CD4-positive, alpha-beta T cell treated with Interleukin-6 for 4 hours (primary cell): Measurements from ENCODE around the gene LSM3.
A peak's percentile ranks its signal among the peaks of the same experiment; 100 is the strongest.

Experiments used
- DNase-seq: peaks from one replicate; pipeline ENCODE4 v3.0.0-alpha.2; 2020; ENCODE audit warnings: mixed read lengths

LSM3 gene

GRCh38 chr3:14201940-14202684 is 23.5 kb downstream of the LSM3 start:
- no peak for DNase-seq

GRCh38 chr3:14202874-14203520 is 24.4 kb downstream of the LSM3 start:
- no peak for DNase-seq

GRCh38 chr3:14203521-14204079 is 25.0 kb downstream of the LSM3 start:
- peak; percentile 44 for DNase-seq

DNA sequence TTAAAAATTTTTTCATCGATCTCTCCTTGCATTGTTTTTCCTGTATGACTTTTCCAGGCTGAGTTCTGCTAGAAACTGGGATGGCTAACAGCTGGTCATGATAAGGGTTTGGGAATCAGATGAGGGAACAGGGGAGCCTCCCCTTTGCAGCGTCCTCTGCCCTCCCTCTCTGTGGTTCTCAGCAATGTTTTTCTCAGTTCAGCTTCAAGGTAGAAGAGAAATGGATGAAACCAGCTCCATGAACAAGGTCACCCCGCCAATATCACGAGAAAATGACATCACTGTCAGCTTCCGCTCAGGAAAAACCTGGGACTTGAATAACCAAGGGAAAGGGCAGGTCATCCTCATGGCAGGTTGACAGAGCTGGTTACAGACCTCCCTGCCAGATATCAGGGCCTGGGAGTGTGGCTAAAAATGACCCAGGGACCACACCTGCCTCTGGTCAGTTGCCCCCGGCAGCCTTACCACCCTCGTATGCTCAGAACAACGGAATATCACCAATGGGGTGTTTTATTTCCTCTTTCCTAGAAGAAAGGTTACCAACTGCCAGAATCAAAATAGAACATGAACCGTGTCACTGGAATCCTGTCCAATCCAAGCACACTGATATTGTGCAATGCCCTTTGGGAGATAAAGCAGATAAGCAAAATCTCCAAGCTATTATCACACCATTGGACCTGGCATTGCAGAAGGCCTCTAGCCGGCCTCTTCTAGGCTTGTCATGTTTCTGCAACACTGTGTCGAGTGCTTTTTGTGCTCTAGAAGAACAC is 26.1 kb downstream of the LSM3 start:
- DNase-seq: no peak

DNA sequence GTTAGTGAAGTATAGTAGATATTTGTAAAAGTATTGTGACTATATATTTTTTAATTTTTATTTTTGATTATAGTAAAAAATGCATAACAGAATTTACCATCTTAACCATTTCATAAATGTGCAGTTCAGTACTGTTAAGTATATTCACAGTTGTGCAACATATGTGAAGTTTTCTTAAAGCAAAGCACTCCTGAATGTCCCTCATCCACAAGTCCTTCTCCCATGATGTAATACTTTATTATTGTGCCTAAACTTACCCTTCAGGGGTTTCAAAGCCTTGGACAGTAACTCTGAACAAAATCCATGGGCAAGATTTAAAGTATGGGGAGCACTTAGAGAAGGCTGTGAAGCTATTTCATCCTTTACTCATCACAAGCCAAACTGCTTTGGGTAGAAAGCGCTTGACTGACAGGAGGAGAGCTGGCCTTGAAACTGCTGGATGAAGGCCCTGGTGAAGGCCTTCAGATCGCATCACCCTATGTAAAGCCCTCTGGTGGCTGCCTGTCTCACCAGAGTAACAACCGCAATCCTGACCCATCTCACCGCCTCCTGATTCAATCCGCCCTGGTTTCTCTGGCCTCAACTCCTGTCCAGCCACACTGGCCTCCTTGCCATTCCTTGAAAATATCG is 28.0 kb downstream of the LSM3 start:
- no peak for DNase-seq

GRCh38 chr3:14208168-14208567 is 29.6 kb downstream of the LSM3 start:
- no peak for DNase-seq

GRCh38 chr3:14208977-14209394 is 30.4 kb downstream of the LSM3 start:
- DNase-seq: no peak

DNA sequence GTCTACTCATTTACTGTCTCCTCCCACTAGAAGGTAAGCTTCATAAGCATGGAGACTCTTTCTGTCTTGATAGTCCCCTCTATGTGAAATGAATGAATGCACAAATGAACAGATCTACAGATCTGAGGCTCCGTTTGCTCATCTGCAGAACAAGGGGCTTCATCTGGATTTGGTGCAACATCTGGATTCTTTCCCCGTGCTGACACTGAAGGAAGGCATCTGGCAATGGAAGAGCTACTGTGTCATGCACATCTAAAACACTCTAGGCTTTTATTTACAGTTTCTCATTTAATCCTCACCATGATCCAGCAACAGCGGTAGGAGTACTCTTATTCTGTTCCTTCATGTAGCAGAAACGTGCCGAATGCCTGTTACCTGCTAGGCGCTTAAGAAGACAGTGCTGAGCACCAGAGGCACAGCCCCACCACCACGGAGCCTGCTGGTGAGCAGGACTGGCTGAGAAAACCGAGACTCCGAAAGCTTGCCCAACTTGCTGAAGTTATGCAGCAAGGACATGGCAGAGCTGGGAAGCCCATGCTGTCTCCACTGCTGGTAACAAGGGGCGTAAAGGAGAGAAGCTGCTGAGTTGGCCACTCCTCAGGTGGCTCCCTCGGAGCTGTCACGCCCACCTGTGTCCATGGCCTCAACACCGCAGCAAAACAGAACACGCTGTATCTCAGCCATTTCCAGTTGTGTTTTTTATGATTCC is 31.1 kb downstream of the LSM3 start:
- DNase-seq: no peak

DNA sequence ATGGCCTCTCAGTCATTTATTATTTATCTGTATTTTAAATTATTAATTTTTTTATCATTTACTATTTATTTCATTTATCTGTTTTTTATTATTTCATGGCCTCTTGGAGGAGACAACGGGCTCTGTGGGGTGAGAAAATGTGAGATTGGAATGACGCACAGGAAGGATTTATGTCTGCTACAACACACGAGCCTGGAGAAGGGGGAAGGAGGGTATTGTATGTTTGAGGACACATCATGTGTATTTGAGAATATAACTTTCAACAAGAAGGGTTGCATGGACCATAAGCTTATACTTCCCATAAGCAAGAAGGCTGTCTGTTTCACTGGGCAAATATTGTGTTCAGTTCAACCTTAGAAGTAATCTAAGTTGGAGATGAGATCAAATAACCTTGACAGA is 31.7 kb downstream of the LSM3 start:
- no peak for DNase-seq

DNA sequence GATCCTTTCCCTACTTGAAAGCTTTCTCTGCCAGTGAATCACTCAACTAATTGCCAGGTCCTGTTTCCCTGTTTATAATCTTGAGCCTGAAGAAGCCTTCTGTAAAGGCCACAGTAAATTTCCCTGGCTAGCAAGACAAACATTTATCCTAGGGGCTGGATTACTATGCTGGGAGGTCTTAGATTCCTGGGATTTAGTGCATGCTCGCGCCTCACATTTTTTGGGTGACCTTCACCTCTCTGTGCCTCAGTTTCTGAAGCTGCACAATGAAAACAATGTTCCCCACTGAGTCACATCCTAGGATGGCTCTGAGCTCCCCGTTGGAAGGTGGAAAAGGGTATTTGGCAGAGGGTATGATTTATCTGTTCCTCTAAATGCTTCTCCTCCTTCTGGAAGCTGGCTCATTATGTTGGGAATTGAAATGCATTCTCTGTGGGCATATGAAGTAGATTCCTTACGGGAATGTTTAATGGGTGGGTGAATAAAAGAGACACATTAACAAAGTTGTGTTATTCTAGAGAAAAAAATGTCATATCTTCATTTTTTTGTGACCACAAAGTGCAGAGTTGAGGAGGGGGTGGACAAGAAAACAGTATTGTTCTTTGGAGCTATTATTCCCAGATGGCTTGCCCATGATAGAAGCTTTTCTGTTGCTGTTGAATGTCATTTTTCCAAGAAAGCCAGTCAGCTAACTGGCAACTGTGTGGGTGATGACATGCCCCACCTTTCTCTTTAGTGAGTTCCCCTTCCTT is 32.4 kb downstream of the LSM3 start:
- DNase-seq: no peak

- no peak for DNase-seq
Measured at GRCh38 chr3:14211621-14212020, 33.0 kb downstream of the LSM3 start.

- no peak for DNase-seq
Measured at GRCh38 chr3:14212032-14212431, 33.4 kb downstream of the LSM3 start.

DNA sequence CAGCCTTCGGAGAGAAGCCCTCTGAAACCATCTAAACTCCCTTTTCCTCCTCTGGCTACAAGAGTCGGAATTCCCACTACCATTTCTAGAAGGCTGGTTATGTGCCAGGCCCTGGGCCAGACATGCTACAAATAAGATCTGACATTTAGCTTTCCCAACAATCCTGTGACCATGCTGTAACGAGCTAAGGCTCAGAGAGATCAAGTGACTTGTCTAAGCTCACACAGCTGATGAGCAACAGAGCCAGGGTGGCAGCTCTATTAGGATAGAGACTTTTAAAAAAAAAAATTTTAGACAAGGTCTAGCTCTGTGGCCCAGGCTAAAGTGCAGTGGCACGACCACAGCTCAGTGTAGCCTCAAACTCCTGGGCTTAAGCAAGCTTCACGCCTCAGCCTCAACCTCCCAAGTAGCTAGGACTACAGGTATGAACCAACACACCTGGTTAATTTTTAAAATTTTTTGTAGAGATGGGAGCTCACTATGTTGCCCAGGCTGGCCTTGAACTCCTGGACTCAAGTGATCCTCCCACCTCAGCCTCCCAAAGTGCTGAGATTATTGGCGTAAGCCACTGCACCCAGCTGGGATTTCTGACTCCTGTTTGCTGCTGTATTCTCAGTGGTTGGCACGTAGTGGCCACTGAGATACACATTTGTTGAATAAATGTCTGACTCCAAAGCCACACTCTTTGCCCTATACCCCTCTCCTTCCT is 34.6 kb downstream of the LSM3 start:
- no peak for DNase-seq

- no peak for DNase-seq
Measured at GRCh38 chr3:14214764-14215163, 36.1 kb downstream of the LSM3 start.

- peak; percentile 30 for DNase-seq
Measured at GRCh38 chr3:14216257-14217048, 37.8 kb downstream of the LSM3 start.

DNA sequence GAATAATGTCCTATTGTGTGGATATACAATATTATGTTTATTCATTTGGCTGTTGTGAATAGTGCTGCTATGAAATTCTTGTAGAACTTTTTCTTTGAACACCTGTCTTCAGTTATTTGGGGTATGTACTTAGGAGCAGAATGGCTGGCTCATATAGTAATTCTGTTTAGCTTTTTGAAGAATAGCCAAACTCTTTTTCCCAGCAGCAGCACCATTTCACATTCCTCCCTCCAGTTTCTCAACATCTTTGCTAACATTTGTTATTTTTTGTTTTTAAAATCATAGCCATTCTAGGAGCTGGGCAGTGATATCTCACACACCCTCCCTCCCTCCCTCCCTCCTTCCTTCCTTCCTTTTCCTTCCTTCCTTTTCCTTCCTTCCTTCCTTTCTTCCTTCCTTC is 39.7 kb downstream of the LSM3 start:
- DNase-seq: no peak

GRCh38 chr3:14220933-14221332 is 42.3 kb downstream of the LSM3 start:
- no peak for DNase-seq

- no peak for DNase-seq
Measured at GRCh38 chr3:14221902-14222301, 43.3 kb downstream of the LSM3 start.

DNA sequence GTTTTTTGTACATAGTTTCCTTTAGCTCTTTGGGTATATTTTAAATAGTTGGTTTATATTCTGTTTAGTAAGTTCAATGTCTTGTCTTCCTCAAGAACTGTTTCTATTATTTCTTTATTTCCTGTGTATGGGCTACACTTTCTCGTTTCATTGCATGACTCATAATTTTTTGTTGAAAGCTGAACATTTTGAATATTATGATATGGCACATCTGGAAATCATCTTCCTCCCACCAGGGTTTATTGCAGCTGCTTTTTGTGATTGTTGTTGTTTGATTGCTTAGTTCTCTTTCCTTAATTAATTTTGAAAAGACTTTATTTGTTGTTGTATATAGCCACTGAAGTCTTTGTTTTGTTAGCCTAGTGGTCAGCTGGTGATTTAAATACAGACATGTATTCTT is 43.8 kb downstream of the LSM3 start:
- no peak for DNase-seq
